GM10248 (cell line): Measurements from ENCODE around the gene NUTM1.
A peak's percentile ranks its signal among the peaks of the same experiment; 100 is the strongest.

Experiments
- CTCF ChIA-PET: fragments of 300-600 bp; sonication (Branson Sonifier 250); formaldehyde crosslinking; extraction: SDS; loops from one replicate; lab custom pipeline; 2021; ENCODE audit warnings: antibody characterized with exemption; lab: Yijun Ruan, JAX
- POLR2A ChIA-PET: fragments of 350-650 bp; sonication (Branson Sonifier 250); formaldehyde crosslinking; extraction: SDS; loops from one replicate; lab custom pipeline; 2020; ENCODE audit warnings: antibody characterized with exemption; lab: Yijun Ruan, JAX
- DNase-seq: peaks from one replicate; pipeline ENCODE4 v3.0.0; 2012; ENCODE audit errors: extremely low spot score
- TF ChIP-seq, protein P1 (sequence below): IDR thresholded peaks from 2 replicates; pipeline ENCODE4 v1.5.1; 2012; ENCODE audit warnings: mild to moderate bottlenecking, low read depth; ENCODE audit errors: extremely low read depth, missing control alignments, control extremely low read depth

The NUTM1 gene, protein sequence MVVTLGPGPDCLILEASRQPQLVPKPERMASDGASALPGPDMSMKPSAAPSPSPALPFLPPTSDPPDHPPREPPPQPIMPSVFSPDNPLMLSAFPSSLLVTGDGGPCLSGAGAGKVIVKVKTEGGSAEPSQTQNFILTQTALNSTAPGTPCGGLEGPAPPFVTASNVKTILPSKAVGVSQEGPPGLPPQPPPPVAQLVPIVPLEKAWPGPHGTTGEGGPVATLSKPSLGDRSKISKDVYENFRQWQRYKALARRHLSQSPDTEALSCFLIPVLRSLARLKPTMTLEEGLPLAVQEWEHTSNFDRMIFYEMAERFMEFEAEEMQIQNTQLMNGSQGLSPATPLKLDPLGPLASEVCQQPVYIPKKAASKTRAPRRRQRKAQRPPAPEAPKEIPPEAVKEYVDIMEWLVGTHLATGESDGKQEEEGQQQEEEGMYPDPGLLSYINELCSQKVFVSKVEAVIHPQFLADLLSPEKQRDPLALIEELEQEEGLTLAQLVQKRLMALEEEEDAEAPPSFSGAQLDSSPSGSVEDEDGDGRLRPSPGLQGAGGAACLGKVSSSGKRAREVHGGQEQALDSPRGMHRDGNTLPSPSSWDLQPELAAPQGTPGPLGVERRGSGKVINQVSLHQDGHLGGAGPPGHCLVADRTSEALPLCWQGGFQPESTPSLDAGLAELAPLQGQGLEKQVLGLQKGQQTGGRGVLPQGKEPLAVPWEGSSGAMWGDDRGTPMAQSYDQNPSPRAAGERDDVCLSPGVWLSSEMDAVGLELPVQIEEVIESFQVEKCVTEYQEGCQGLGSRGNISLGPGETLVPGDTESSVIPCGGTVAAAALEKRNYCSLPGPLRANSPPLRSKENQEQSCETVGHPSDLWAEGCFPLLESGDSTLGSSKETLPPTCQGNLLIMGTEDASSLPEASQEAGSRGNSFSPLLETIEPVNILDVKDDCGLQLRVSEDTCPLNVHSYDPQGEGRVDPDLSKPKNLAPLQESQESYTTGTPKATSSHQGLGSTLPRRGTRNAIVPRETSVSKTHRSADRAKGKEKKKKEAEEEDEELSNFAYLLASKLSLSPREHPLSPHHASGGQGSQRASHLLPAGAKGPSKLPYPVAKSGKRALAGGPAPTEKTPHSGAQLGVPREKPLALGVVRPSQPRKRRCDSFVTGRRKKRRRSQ

DNA sequence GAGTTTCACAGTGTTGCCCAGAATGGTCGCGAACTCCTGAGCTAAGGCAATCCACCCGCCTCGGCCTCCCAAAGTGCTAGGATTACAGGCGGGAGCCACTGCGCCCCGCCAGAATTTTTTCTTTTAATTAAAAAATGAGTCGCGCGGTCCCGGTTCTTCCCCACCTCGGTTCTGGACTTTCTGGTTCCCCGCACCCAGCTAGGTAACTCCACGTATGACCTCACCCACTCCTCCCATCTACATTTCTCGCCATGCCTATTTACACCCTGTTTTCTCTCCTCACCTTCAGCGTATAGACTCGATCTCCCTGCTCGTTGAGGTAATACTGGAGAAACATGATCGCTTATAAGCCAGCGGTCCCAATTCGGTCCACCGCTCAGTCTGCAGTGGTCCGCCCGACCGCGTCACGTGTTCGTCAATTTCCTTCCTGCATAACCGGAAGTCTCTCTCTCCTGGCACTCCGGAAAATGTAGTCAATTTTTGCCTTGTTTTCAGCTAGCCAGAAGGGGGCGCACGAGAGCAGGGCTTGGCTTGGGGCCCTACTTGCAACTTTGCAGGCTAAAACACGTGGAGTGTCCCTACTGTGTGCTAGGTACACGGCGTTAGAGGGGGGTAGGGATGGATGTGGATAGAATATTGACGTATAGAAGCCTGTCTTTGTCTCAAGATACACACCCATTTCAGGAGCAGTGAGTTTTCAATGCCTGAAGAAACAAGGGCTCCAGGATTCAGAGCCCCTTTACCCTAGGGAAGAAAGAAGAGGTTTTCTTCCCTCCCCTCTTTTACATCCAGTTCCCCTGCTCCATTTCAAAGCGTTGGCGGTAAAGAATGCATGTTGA lies at the start of gene NUTM1, which contains the start of gene NOP10:
Gene NUTM1, plus strand, starts transcription at position 579 of the 839 bp plus-strand sequence. CDS start 382 bp downstream, outside the sequence.
Gene NOP10, minus strand, starts transcription at position 400 of the 839 bp plus-strand sequence. Its CDS starts 63 bp downstream, at position 337.
- peak; percentile 82 for DNase-seq
- CTCF ChIA-PET = interaction anchor here (0.8 to 3.5 kb wide), 22 partner anchors 9 to 245 kb away, joined by 3 to 33 read pairs (median 4); partner anchors contain the start of gene LPCAT4
- TF ChIP-seq, protein P1, sequence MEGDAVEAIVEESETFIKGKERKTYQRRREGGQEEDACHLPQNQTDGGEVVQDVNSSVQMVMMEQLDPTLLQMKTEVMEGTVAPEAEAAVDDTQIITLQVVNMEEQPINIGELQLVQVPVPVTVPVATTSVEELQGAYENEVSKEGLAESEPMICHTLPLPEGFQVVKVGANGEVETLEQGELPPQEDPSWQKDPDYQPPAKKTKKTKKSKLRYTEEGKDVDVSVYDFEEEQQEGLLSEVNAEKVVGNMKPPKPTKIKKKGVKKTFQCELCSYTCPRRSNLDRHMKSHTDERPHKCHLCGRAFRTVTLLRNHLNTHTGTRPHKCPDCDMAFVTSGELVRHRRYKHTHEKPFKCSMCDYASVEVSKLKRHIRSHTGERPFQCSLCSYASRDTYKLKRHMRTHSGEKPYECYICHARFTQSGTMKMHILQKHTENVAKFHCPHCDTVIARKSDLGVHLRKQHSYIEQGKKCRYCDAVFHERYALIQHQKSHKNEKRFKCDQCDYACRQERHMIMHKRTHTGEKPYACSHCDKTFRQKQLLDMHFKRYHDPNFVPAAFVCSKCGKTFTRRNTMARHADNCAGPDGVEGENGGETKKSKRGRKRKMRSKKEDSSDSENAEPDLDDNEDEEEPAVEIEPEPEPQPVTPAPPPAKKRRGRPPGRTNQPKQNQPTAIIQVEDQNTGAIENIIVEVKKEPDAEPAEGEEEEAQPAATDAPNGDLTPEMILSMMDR = peak; percentile 94
- POLR2A ChIA-PET = interaction anchor here (0.9 kb wide), 1 partner anchor 9 kb away, joined by 3 read pairs; no protein-coding TSS in a partner anchor

DNA sequence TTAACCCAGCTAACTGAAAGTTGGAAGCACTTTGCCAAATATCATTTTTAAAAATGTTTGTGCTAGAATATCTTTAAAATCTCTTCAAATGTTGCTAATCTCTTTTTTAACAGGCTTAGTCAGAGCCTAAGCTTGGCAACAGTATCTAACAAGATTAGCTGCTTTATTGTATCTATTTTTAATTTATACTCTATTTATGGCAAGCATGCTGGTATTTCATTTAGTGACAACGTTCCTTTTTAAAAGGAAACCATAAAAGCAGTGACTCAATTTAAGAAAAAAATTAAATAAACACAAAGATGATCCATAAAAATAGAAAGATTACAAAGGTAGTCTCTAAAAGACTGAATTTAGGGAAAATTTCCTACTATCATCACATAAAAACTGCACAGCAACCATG lies 46.1 kb upstream of the NUTM1 start:
- no peak for DNase-seq
- ChIA-PET POLR2A (no interaction called here), CTCF (no interaction called here)
- TF ChIP-seq, protein P1 = no peak

DNA sequence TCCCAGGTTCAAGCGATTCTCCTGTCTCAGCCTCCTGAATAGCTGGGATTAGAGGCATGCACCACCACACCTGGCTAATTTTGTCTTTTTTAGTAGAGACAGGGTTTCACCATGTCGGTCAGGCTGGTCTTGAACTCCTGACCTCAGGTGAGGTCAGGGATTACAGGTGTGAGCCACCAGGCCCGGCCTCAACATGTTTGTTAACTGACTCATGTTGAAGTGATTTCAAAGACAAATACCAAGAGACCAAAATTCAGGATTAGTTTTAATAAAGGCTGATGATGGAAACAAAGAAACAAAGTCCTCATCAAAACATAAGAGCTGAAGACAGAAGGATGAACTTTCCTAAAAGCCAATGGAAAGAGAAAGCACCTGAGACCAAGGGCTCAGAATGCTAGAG lies 42.1 kb upstream of the NUTM1 start:
- POLR2A ChIA-PET = no interaction called here
- TF ChIP-seq, protein P1 = no peak
- CTCF ChIA-PET = interaction anchor here (0.9 to 1.6 kb wide), 4 partner anchors 8 to 66 kb away, joined by 3 to 5 read pairs (median 4); partner anchors contain the start of gene LPCAT4

DNA sequence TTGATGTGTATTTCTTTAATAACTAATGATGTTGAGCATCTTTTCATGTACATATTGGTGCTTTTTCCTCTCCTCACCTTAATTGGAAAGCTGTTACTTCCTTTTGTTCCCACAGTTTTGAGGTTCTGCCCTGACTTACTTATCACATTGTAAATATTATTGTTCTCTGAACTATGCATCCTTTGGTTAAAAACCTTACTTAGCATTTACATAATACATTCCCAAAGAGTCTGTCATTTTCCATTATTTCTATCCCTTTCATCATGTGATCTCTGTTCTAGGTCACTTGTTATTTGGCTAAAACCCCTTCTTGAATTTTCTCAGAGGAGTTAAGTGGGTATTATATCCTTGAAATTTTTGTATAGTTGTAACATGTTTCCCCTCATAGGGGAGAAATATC lies 38.5 kb upstream of the NUTM1 start:
- TF ChIP-seq, protein P1 = no peak
- DNase-seq = no peak
- POLR2A ChIA-PET = no interaction called here
- CTCF ChIA-PET = interaction anchor here (0.9 to 1.9 kb wide), 3 partner anchors 10 to 14 kb away, joined by 3 to 5 read pairs (median 3); no protein-coding TSS in a partner anchor

More for the DNA sequence above, 42.1 kb upstream of the NUTM1 start:
- DNase-seq = no peak

DNA sequence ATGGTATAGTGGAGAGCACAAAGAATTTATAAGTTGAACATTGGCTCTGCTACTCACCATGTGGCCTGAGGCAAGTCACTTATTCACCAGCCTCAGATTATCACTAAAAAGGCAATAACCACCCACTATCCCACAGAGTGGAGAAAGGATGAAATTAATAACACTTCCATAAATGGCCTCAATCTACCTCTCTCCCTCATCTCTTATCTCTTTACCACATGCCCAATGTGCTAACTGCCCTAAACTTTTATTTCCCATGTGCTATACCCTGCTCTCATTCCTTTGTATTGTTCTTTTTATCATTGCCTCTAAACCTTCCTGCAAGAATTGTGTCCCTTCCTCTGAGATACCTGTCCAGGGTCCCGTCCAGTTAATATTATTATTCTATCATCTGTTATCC lies 31.6 kb upstream of the NUTM1 start:
- ChIA-PET POLR2A (no interaction called here), CTCF (no interaction called here)
- TF ChIP-seq, protein P1 = no peak
- no peak for DNase-seq
